ENCODE measurements around the gene SLC6A1. TPM values are rescaled to one million over a fixed set of nuclear protein-coding genes. Genes with fewer than 3 reads are reported as not detected.
"Not testable (repeated sequence)": the region's sequence is repeated elsewhere in the genome, so short reads cannot be mapped to it uniquely, and the experiment has no call there.

Gene SLC6A1
- polyA plus RNA-seq, 12 donors: 0.94 to 7.3 (median 2.8) TPM; not detected in 1

GRCh38 chr3:11059090-11059798 is 66.7 kb downstream of the SLC6A1 start:
- peak; percentile 51 for DNase-seq

GRCh38 chr3:11059799-11060115 is 67.2 kb downstream of the SLC6A1 start:
- no peak for DNase-seq

DNA sequence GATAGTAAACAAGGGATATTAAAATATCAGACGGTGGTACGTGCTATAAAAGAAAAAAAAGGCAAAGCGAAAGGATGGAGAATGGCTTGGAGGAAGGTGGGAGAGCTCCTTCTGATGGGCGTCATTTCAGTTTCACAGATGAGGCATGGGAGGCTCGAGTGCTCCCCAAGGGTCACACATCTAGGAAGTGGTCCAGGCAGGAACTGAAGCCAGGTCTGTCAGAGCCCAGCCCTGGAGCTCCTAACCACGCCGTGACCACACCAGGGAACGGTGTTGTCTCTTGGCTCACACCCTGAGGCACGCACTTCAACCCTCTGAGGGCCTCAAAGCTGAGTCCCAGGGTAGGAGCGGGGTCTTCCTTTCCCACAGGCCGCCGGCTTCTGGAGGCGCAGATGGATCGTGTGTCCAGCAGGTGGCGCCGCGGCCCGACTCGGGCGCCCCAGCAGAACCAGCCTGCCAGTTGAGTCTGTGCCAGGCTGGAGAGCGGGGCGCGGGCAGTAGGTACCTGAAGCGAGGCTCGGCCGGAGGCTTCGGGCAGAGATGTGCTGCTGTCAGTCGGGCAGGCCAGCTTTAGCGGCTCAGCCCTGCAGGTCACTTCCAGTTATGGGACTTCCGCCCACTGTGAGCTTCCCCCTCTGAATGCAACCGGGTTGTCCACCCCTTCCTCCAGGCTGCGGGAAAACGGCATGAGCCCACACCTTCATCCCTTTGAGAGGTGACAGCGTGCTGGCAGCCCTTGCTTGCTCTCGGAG is 68.1 kb downstream of the SLC6A1 start:
- peak; percentile 41 for DNase-seq

DNA sequence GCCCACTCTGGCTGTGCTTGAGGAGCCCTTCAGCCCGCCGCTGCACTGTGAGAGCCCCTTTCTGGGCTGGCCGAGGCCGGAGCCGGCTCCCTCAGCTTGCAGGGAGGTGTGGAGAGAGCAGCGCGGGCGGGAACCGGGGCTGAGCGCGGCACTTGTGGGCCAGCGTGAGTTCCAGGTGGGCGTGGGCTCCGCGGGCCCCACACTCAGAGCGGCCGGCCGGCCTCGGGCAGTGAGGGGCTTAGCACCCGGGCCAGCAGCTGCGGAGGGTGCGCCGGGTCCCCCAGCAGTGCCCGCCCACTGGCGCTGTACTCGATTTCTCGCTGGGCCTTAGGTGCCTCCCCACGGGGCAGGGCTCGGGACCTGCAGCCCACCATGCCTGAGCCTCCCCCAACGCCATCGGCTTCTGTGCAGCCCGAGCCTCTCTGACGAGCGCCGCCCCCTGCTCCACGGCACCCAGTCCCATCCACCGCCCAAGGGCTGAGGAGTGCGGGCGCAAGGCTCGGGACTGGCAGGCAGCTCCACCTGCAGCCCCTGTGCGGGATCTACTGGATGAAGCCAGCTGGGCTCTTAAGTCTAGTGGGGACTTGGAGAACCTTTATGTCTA is 68.8 kb downstream of the SLC6A1 start:
- not testable (repeated sequence) for DNase-seq

DNA sequence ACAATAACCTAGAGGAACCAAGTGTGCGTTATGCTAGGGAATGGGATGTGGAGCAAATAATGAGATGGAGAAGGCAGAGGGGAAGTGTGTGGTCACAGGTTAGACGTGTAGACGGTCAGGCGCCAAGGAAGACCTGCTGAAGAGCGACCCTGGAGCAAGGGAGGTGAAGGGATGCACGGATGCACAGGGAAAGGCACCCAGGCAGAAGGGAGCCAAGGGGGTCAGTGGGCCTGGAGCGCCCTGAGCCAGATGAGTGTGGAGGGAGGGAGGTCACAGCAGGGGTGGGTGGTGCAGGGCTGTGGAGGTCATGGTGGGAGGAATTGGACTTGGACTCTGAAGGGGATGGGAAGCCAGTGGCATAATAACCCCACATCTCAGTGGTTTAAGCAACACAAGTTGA is 70.2 kb downstream of the SLC6A1 start:
- DNase-seq: no peak

GRCh38 chr3:11071096-11071755 is 78.7 kb downstream of the SLC6A1 start:
- no peak for DNase-seq

GRCh38 chr3:11072631-11073030 is 80.1 kb downstream of the SLC6A1 start:
- DNase-seq: no peak

GRCh38 chr3:11074011-11074410 is 81.5 kb downstream of the SLC6A1 start:
- DNase-seq: no peak

- no peak for DNase-seq
These were observed 81.9 kb downstream of the SLC6A1 start for GRCh38 chr3:11074451-11074850.

DNA sequence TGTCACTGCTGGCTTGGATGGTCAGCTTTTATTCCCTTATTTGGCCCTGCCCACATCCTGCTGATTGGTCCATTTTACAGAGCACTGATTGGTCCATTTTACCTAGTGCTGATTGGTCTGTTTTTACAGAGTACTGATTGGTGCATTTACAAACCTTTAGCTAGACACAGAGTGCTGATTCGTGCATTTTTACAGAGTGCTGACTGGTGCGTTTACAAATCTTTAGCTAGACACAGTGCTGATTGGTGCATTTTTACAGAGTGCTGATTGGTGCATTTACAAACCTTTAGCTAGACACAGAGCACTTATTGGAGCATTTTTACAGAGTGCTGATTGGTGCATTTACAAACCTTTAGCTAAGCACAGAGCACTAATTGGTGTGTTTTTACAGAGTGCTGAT is 82.6 kb downstream of the SLC6A1 start:
- not testable (repeated sequence) for DNase-seq

DNA sequence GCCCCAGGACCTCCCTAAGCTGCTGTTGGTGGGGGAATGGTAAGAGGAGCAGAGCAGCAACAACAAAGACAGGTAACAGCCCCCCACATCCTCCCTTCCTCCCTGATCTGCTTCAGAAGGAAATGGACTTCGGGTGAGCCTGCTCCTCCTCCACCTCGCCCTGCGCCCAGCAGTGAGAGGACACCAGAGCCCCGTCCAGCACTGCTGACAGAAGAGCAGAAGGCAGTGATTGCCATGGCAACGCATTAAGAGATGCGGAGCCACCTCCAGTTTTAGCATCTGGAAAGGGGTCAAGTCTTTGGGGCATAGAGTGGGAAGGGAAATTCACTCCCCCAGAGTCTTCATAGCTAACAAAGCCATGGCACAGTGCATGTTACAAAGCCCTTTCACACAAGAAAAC is 84.2 kb downstream of the SLC6A1 start:
- DNase-seq: no peak

DNA sequence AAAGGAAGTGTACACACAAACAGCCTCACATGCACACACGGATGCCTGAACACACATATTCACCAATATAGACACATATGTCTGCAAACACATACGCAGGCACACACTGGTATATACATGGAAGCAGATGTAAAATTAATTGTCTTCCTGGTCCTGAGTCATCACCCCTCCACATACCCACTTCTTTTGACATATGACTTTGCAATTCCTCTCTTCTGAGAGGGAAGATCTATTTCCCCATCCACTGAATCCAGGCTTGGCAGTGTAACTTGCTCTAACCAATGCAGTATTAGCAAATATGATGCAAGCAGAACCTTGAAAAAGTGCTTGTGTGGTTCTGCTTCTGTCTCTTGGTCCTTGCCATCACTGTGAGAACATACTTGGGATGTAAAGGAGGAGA is 84.9 kb downstream of the SLC6A1 start:
- no peak for DNase-seq

- DNase-seq: no peak
These were observed 86.4 kb downstream of the SLC6A1 start for GRCh38 chr3:11078826-11079515.

GRCh38 chr3:11080492-11080891 is 87.9 kb downstream of the SLC6A1 start:
- DNase-seq: no peak

- no peak for DNase-seq
These were observed 91.5 kb downstream of the SLC6A1 start for GRCh38 chr3:11084098-11084497.

DNA sequence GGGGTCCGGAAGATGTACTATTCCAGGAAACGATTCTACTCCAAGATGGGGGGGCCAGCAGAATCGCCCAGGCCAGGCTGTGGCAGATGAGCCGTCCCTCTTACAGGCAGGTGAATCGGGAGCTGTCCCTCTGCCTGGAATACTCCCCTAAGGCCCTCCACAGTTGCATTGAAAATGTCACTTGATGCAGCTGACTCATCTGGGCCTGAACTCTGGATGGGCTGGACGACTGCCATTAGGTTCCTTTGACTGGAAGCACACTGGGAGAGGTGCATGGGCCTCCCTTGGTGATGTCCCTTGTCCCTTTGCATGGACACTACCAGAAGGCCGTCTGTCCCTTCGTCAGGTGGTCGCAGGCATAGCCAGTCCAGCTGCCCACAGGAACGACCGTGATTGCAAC is 92.1 kb downstream of the SLC6A1 start:
- no peak for DNase-seq

DNA sequence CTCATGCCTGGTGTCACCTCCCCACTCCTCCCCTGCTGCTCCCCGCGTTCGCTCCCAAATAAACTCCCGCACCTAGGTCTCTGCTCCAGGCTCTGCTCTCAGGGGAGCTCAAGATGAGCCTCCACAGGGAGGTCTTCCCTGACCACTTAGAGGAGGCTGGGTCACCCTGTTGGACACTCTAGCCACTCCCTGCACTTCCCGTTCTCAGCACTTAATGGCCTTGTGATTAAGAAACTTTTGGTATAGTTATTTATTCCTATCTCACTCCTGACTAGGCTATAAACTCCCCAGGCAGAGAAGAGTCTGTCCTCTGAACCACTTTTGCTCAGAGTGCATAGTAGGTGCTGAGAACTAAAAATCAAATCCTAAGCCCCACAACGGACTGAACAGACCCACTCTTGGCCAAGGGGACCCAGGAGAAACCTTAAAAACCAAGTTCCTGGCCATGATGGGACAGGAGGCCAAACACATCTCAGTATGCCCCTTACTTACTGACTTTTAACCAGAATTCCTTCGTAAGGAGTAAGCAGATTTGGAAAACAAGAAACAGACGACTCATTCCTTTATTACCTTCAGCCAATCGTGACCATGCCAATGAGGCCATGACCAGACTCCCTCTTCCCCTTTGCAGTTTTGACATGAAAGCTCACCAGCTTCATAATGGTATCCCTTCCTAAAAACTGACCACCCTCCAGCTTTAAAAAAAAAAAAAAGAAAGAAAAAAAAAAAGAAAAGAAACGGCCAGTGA is 92.7 kb downstream of the SLC6A1 start:
- DNase-seq: no peak

DNA sequence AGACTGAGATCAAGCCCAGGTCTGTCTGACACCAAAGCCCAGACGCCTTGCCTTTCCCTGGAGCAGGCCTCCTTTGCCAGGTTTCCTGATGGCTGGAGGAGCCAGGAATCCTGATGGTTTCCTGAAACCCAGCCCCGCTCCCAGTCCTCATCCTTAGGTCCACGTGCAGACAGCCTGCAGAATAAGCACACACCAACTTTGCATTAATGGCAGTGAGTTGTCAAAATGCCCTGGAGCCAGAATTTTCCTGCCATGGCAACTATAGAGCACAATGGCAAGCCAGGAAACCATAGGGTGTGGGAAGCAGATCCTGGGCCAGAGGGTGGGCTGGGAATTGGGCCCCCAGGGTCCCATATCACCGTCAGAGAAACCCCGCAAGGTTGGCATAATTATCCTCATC is 94.3 kb downstream of the SLC6A1 start:
- no peak for DNase-seq

DNA sequence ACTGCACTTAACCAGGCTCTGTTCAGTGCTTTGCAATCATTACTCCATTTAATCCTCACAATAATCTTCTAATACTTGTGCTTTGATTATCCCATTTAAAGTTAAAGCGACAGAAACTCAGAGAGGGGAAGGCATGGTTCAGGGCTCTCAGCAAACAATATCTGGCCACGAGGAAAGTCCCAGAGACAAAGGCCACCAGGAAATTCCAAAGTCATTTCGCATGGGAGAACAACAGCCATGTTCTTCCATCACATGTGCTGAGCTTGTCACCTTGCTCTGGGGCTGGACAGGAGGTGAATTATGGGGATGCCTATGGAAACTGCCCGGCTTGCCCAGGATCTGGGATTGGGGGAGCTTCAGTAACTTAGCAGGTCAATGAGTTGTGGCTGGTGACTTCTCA is 95.5 kb downstream of the SLC6A1 start:
- DNase-seq: no peak

DNA sequence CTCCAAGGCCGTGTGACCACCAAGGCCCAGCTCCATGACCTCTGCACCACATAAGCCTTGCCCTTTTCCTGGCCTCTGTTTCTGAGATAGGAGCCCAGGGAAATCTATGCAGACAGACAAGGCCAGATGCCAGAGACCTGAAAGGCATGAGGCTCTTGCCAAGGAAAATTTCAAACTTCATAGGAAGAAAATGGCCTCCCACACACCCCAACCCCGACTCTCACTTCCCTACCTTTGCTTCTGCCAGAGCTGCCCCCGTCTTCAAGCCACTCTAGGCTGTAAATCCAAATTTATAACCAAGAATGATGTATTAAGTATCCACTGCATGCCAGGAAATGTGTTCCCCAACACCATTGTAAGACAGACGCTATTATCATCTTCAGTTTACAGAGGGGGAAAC is 96.3 kb downstream of the SLC6A1 start:
- no peak for DNase-seq
